Endothelial cell of umbilical vein (primary cell): ENCODE measurements around the gene PRRG1.

ENCODE experiments used
- EZH2 ChIP-seq: IDR thresholded peaks from 2 replicates; pipeline ENCODE4 v1.6.1; 2012; ENCODE audit warnings: borderline replicate concordance, low read depth, mild to moderate bottlenecking, moderate library complexity, low read length, inconsistent platforms; ENCODE audit not compliant: severe bottlenecking
- FOS ChIP-seq: IDR thresholded peaks from 2 replicates; pipeline ENCODE4 v1.6.1; 2011; ENCODE audit warnings: mild to moderate bottlenecking, low read length, moderate library complexity, borderline replicate concordance; ENCODE audit not compliant: insufficient read depth
- JUN ChIP-seq: IDR thresholded peaks from 2 replicates; pipeline ENCODE4 v1.6.1; 2011; ENCODE audit warnings: borderline replicate concordance, low read depth; ENCODE audit not compliant: insufficient read length, insufficient read depth
- POLR2A ChIP-seq: IDR thresholded peaks from 2 replicates; pipeline ENCODE4 v1.6.1; 2012; ENCODE audit warnings: low read depth, mild to moderate bottlenecking, control low read depth, low read length
- POLR2AphosphoS5 ChIP-seq: IDR thresholded peaks from 2 replicates; pipeline ENCODE4 v1.6.1; 2012; ENCODE audit warnings: low read depth, mild to moderate bottlenecking, control low read depth, low read length, moderate library complexity; ENCODE audit not compliant: insufficient read depth
- TF ChIP-seq, protein P1 (sequence below), 2 donors: IDR thresholded peaks; 1 replicate in 1 of 2; 2 replicates in 1 of 2; pipeline ENCODE4 v1.5.1; 2011; ENCODE audit warnings: low read length in 2 of 2, mild to moderate bottlenecking in 2 of 2, moderate library complexity in 2 of 2, control low read depth in 1 of 2, inconsistent platforms in 1 of 2, low read depth in 1 of 2; ENCODE audit not compliant: insufficient read depth in 1 of 2; ENCODE audit errors: extremely low read depth in 1 of 2

DNA sequence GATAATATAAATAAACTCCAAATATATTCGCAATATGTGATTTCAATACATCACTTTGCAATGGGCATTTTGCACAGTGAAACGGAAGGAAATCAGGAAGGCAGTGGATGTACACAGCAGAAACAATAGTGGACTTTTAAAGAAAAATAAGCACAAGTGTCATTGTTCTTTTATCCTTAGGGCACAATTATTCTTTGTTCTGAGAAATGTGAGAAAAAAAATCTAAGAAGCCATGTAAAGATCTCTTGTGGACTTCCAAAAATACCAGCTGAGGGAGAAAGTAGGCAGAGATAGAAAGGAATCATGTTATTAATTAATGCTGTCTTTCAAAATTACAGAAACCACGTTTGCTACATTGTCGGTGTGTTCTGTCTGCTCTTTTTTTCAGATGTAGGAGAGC is 17.6 kb upstream of the PRRG1 start:
- TF ChIP-seq, protein P1, sequence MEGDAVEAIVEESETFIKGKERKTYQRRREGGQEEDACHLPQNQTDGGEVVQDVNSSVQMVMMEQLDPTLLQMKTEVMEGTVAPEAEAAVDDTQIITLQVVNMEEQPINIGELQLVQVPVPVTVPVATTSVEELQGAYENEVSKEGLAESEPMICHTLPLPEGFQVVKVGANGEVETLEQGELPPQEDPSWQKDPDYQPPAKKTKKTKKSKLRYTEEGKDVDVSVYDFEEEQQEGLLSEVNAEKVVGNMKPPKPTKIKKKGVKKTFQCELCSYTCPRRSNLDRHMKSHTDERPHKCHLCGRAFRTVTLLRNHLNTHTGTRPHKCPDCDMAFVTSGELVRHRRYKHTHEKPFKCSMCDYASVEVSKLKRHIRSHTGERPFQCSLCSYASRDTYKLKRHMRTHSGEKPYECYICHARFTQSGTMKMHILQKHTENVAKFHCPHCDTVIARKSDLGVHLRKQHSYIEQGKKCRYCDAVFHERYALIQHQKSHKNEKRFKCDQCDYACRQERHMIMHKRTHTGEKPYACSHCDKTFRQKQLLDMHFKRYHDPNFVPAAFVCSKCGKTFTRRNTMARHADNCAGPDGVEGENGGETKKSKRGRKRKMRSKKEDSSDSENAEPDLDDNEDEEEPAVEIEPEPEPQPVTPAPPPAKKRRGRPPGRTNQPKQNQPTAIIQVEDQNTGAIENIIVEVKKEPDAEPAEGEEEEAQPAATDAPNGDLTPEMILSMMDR (IDR thresholded peaks at IDR 0.05; ENCODE audit: extremely low read depth in 1 of 2, insufficient read depth in 1 of 2, low read depth in 1 of 2, low read length in 2 of 2) = no peak
- TF ChIP-seq POLR2A = no peak
- TF ChIP-seq EZH2 = no peak
- TF ChIP-seq POLR2AphosphoS5 = no peak
- TF ChIP-seq FOS = no peak
- TF ChIP-seq JUN = no peak
